Measurements from ENCODE around the gene RHBDL1. TPM values are rescaled to one million over a fixed set of nuclear protein-coding genes. Genes with fewer than 3 reads are reported as not detected.

RHBDL1 gene
- total and polyA plus RNA-seq, 10 of the 15 experiments (the other 5 are each of a cell fraction or from before 2014, with no cell fraction given), result 0.04 to 1.3 (median 0.65) TPM; not detected in 5

DNA sequence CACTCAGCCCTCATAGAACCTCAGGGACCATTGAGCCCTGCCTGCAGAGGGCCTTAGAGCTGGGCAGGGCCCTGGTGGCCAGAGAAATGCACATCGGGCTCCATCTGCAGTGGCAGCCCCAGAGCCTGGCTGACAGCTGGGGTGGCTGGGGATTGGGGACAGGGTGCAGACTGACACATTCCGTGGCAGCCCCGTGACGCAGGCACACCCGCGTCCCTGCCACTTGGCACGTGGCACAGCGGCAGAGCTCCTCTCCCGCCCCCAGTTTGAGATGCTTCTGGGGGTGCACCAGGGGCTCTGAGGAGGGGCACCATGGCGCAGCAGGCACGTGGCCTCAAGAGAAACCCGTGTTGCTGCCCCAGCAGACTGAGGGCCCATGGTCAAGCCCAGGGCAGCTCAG is 27.9 kb downstream of the RHBDL1 start:
- ATAC-seq (no peak), DNase-seq (ENCODE audit: low read depth, low spot score) (no peak), FAIRE-seq (no peak)
- H3K9ac ChIP-seq (ENCODE audit: control insufficient read depth, insufficient read depth, low read length), result no peak overlapping the region
- CTCF ChIA-PET, result no interaction called here
- peaks cover 0 to 11% of the 10 kb centered on the region in 2 experiments; a peak in 2 of 4 replicates for H3K27me3 ChIP-seq (replicated peaks in 1 of 2; ENCODE audit: control insufficient read depth in 2 of 2, insufficient read depth in 2 of 2, low read length in 1 of 2)
- no peaks in the 10 kb centered on the region for H3K36me3 ChIP-seq (ENCODE audit: control insufficient read depth in 2 of 2, insufficient read depth in 2 of 2, low read length in 1 of 2)
- no TSS peak for BruUV-seq (replicated peaks)
- no peak for TF ChIP-seq TBL1XR1 (IDR thresholded peaks at IDR 0.05; ENCODE audit: low read depth, low read length)
- no peak for TF ChIP-seq SMC3 (IDR thresholded peaks at IDR 0.05; ENCODE audit: borderline replicate concordance, low read length)
- TF ChIP-seq STAT1 (conservative IDR thresholded peaks at IDR 0.05), result no peak
- TF ChIP-seq, protein P1, sequence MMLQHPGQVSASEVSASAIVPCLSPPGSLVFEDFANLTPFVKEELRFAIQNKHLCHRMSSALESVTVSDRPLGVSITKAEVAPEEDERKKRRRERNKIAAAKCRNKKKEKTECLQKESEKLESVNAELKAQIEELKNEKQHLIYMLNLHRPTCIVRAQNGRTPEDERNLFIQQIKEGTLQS (IDR thresholded peaks at IDR 0.05; ENCODE audit: borderline replicate concordance, extremely low read depth, low read depth, low read length), result no peak
- H3K4me2 ChIP-seq (ENCODE audit: control insufficient read depth, insufficient read depth), result no peak overlapping the region
- in situ Hi-C loops (cut with MboI) (no loop called here), intact Hi-C loops (cut with micrococcal nuclease; ENCODE audit: unreplicated experiment) (no loop called here)
- no peaks in the 10 kb centered on the region for H4K20me1 ChIP-seq (ENCODE audit: control insufficient read depth, insufficient read depth)
- H3K79me2 ChIP-seq (ENCODE audit: control insufficient read depth, insufficient read depth, low read length), result no peaks in the 10 kb centered on the region
- POLR2A ChIA-PET, result no interaction called here
- RAD21 ChIA-PET (ENCODE audit: unreplicated experiment), result no interaction called here
- H3K27ac ChIP-seq (ENCODE audit: control insufficient read depth, insufficient read depth), result no peak overlapping the region
- no peak overlapping the region for H2AFZ ChIP-seq (ENCODE audit: control insufficient read depth, low read depth, low read length)
- H3K4me3 ChIP-seq, result no peak overlapping the region
- no peaks in the 10 kb centered on the region for H3K4me1 ChIP-seq (ENCODE audit: control insufficient read depth, insufficient read depth, low read length)
- H3K9me3 ChIP-seq (replicated peaks; ENCODE audit: control insufficient read depth, insufficient read depth, low read length), result no peaks in the 10 kb centered on the region
- SMC1A ChIA-PET (ENCODE audit: uncharacterized antibody, unreplicated experiment), result no interaction called here
- 39% methylated on average over 11 of the region's 12 CpGs for WGBS (ENCODE audit: insufficient coverage, insufficient replicate concordance, low lambda C conversion rate, missing lambda C conversion rate)

DNA sequence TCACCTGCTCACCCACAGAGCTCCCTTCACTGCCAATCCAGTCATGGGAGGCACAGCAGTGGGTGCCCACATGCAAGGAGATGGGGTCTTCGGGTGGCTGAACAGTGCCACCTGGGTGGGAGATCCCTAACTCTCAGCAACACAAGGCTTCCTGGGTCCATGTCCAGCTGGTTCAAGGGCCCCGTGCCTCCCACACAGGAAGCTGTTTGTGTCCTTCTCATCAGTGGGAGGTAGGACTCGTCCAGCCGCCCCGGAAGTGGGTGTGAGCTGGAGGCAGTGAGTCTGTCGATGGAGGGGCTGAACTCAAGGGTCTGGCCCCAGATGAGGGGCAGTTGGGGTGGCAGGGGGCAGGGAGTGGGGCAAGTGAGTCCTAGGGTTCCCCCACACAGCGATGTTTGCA is 28.6 kb downstream of the RHBDL1 start:
- ATAC-seq, result no peak
- Histone ChIP-seq H3K79me2 (ENCODE audit: control insufficient read depth, insufficient read depth, low read length) (no peaks in the 10 kb centered on the region), H3K4me2 (ENCODE audit: control insufficient read depth, insufficient read depth) (no peak overlapping the region), H3K9ac (ENCODE audit: control insufficient read depth, insufficient read depth, low read length) (no peak overlapping the region), H3K9me3 (replicated peaks; ENCODE audit: control insufficient read depth, insufficient read depth, low read length) (no peaks in the 10 kb centered on the region), H3K27ac (ENCODE audit: control insufficient read depth, insufficient read depth) (no peak overlapping the region), H3K4me1 (ENCODE audit: control insufficient read depth, insufficient read depth, low read length) (no peaks in the 10 kb centered on the region), H2AFZ (ENCODE audit: control insufficient read depth, low read depth, low read length) (no peak overlapping the region), H3K27me3 (replicated peaks in 1 of 2; ENCODE audit: control insufficient read depth in 2 of 2, insufficient read depth in 2 of 2, low read length in 1 of 2) (peaks cover 0 to 11% of the 10 kb centered on the region in 2 experiments; a peak in 2 of 4 replicates), H3K36me3 (ENCODE audit: control insufficient read depth in 2 of 2, insufficient read depth in 2 of 2, low read length in 1 of 2) (no peaks in the 10 kb centered on the region), H3K4me3 (no peak overlapping the region), H4K20me1 (ENCODE audit: control insufficient read depth, insufficient read depth) (no peaks in the 10 kb centered on the region)
- FAIRE-seq, result no peak
- ChIA-PET SMC1A (ENCODE audit: uncharacterized antibody, unreplicated experiment) (interaction anchor here (0.6 kb wide), 1 partner anchor 81 kb away, joined by 3 read pairs; no protein-coding TSS in a partner anchor), RAD21 (ENCODE audit: unreplicated experiment) (no interaction called here), POLR2A (no interaction called here), CTCF (no interaction called here)
- TF ChIP-seq BRCA1 (IDR thresholded peaks at IDR 0.05; ENCODE audit: low read depth, low read length) (no peak), PML (IDR thresholded peaks at IDR 0.05; ENCODE audit: low read length) (no peak), RB1 (IDR thresholded peaks at IDR 0.05; ENCODE audit: borderline replicate concordance) (no peak)
- WGBS (ENCODE audit: insufficient coverage, insufficient replicate concordance, low lambda C conversion rate, missing lambda C conversion rate), result 17% methylated on average over 7 of the region's 7 CpGs
- no peak for DNase-seq (ENCODE audit: low read depth, low spot score)
- BruUV-seq (replicated peaks), result no TSS peak
- in situ Hi-C loops (cut with MboI) (no loop called here), intact Hi-C loops (cut with micrococcal nuclease; ENCODE audit: unreplicated experiment) (no loop called here)
